Coronary artery (tissue), 2 donors: ENCODE measurements around the gene NFIB.

Source experiments
- DNase-seq: peaks from one replicate; pipeline ENCODE4 v3.0.0-alpha.2; 2017; ENCODE audit warnings: low spot score
- H3K27ac ChIP-seq, 2 donors: fragments of 200-600 bp; sonication (generic); one replicate each; pipeline ENCODE4 v1.5.1; 2016 to 2019
- H3K4me3 ChIP-seq: fragments of 200-600 bp; sonication (generic); 2 replicates; pipeline ENCODE4 v1.5.1; 2016; ENCODE audit warnings: mild to moderate bottlenecking, moderate library complexity
- TF ChIP-seq, protein P1 (sequence below): fragments of 200-600 bp; sonication (generic); IDR thresholded peaks from one replicate; pipeline ENCODE4 v1.5.1; 2019; ENCODE audit warnings: antibody characterized with exemption

Gene NFIB

DNA sequence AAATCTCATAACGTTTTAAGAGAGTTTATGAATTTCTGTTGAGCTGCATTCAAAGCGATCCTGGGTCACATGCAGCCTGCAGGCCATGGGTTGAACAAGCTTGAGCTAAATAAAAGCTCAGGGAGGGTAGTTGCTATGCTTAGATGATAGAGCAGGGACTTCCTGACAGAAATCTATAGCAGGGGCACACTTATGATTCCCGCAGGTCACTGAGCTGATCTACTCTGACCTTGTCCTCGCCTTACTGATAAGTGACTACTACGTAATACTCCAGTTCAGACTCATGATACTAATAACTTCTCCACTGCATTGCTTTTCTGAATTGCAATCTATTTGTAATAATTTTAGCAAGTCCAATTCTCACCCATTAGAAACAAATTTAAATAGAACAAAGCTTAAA lies 90.9 kb downstream of the NFIB start:
- TF ChIP-seq, protein P1, sequence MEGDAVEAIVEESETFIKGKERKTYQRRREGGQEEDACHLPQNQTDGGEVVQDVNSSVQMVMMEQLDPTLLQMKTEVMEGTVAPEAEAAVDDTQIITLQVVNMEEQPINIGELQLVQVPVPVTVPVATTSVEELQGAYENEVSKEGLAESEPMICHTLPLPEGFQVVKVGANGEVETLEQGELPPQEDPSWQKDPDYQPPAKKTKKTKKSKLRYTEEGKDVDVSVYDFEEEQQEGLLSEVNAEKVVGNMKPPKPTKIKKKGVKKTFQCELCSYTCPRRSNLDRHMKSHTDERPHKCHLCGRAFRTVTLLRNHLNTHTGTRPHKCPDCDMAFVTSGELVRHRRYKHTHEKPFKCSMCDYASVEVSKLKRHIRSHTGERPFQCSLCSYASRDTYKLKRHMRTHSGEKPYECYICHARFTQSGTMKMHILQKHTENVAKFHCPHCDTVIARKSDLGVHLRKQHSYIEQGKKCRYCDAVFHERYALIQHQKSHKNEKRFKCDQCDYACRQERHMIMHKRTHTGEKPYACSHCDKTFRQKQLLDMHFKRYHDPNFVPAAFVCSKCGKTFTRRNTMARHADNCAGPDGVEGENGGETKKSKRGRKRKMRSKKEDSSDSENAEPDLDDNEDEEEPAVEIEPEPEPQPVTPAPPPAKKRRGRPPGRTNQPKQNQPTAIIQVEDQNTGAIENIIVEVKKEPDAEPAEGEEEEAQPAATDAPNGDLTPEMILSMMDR: no peak
- Histone ChIP-seq H3K27ac (no peak overlapping the region), H3K4me3 (no peak overlapping the region)
- no peak for DNase-seq

DNA sequence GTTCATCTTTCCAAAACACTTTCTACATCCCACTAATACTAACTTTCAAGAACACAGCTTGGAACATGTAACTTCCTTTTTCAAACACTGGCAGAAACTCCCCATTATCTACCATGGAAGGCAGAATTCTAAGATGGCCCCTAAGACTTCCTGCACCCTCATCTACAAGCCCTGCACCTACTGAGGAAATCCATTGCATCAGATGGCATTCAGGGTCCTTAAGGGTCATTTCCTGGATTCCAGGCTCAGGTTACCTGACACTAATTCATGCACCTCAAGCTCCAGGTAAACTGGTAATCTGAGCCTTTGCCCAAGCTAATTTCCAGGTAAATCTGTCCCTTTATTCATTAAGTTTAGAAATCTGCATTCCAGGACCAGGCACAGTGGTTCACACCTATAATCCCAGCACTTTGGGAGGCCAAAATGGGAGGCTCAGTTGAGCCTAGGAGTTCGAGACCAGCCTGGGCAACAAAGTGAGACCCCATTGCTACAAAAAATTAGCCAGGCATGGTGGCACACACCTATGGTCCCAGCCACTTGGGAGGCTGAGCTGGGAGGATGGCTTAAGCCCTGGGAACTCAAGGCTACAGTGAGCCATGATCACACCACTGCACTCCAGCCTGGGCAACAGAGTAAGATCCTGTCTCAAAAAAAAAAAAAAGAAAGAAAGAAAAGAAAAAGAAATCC lies 91.6 kb downstream of the NFIB start:
- H3K27ac ChIP-seq: peak overlapping the region in 1 of 2 donors; percentile 68
- TF ChIP-seq, protein P1: no peak
- DNase-seq: no peak
- no peak overlapping the region for H3K4me3 ChIP-seq

DNA sequence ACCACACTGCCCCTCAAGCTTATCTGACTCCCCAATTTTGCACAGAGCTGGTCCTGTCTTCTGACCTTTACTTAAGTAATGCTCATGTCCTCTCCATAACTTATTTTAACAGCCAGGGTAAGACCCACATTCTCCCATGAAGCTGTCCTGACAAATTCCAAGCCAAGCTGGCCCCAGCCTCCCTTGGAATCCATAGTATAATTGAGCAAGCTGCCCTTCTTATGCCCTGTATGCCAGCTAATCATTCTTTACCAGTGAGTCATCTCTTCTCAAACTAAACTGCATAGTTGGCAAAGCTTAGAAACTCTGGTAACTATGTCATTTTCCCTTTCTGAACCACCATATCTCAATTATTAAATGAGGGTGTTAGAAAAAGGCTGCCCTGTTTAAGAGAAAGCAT lies 92.4 kb downstream of the NFIB start:
- Histone ChIP-seq H3K27ac (peak overlapping the region in 1 of 2 donors; percentile 68), H3K4me3 (no peak overlapping the region)
- no peak for DNase-seq
- TF ChIP-seq, protein P1: no peak

DNA sequence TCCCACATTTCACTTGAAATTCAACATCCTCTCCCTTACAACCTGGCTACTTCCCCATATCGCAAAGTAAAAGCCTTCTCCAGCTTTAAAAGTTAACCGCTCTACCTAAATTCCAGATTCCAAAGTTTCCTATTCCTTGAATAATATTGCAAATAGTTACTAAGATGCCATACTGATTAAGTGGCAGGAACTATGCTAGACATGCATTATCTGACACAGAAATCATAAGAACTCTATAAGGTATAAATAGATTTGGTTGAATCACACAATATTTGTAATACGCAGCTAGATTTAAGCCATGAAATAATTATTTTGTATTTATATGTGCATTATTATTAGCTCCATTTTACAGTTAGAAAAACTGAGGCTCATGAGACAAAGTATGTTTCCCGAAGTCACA lies 92.8 kb downstream of the NFIB start:
- TF ChIP-seq, protein P1: no peak
- Histone ChIP-seq H3K4me3 (no peak overlapping the region), H3K27ac (peak overlapping the region in 1 of 2 donors; percentile 68)
- no peak for DNase-seq

DNA sequence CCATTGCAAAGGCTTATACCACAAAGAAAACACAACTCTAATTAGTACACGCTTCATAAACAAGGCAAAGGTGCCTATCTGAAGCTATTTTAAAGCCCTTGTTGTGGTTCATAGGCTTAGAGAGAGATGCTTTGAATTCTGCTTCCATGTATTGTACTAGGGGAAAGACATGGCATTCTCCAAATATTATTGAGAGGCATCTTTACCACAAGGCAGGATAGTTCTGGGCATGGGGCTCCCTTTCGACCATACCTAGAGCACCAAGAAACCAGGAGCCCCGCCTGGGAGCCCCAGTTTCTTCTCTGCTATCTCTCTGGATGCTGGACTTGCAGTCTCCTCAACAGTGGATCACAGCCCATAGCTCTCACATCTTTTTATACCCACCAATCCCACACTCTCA lies 93.7 kb downstream of the NFIB start:
- DNase-seq: no peak
- TF ChIP-seq, protein P1: no peak
- Histone ChIP-seq H3K4me3 (no peak overlapping the region), H3K27ac (peak overlapping the region; percentile 16 to 68)

DNA sequence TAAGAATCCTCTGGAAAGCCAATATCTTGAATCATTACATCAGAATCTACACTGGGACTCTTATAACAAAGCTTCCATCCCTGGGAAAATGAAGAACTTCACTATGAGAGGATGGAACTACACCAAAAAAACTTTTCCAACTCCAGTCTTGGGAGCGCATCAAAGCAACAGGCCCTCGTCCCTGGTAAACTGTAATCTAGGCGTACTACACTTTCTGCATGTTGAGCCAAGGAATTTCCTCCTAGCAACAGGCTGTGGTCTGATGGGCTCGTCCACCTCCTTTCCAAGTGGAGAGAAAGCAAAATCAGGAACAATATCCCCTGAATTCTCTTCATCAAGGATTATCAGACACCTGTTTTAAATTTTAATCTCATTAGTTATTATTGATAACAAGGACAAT lies 94.1 kb downstream of the NFIB start:
- H3K4me3 ChIP-seq: no peak overlapping the region
- no peak for DNase-seq
- TF ChIP-seq, protein P1: no peak
- H3K27ac ChIP-seq: peak overlapping the region; percentile 16 to 68

DNA sequence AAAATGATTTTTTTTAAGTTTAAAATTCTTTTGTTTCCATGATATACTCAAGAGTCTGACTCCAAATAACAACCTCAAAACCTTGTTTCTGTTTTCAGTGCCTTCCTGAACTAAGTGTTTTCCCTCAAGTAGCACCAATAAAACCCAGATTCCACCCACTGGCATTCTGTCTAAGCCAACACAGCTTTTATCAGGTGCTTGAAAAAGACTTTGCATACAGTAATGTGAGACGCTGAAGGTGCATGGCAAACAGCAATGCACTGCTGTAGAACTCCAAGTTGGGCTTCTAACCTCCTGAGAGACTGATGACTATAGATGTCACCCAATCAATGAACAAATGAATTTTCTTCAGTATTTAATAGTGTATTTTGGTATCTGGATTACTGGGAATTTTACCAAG lies 95.7 kb downstream of the NFIB start:
- no peak for DNase-seq
- Histone ChIP-seq H3K4me3 (no peak overlapping the region), H3K27ac (no peak overlapping the region)
- TF ChIP-seq, protein P1: no peak
